Measurements from ENCODE around the gene NIN.

NIN gene

DNA sequence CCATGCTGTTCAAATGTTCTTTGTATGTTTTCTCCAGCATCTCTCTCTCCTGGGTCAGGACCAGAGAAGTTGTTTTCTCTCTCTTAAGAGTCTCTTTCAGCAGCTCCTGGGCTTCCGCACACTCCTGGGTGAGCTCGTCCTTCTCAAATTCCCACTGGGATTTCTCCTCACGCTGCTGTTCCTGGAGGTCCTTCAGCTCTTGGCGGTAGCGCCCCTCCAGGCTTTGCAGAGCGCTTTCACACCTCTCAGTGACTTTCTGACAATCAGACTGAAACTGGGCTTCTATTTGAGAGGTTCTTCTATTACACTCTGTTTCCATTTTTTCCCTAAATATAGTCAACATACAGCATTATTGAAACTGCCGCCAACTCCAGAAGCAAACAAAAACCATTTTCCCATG, 72.7 kb downstream of the NIN start:
- peaks cover 28% of the 10 kb centered on the region for H3K36me3 Mint-ChIP-seq
- H3K27me3 Mint-ChIP-seq, result no peaks in the 10 kb centered on the region
- no peaks in the 10 kb centered on the region for H3K9me3 Mint-ChIP-seq (ENCODE audit: low read depth)
- no peak overlapping the region for H3K27ac Mint-ChIP-seq
- H3K4me1 Mint-ChIP-seq (ENCODE audit: low read depth), result peaks cover 25% of the 10 kb centered on the region
- no peak overlapping the region for H3K4me3 Mint-ChIP-seq

DNA sequence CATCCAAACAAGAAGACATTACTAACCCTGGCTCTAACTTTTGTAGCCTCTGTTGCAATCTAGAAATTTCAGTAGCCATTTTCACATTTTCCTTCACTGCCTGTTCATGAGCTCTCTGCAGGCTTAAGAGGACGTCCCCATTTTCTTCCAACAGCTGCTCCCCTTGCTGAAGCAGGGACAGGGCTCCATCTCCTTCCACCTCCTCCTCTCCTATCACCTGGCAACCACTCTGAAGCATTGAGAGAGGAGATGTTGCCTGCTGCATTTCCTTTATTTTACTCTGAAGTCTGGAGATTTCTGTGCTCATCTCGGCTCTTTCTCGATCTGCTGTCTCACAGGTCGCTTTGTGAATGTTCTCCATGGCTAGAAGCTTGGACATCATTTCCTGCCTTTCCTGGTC, 73.3 kb downstream of the NIN start:
- no peak overlapping the region for H3K27ac Mint-ChIP-seq

DNA sequence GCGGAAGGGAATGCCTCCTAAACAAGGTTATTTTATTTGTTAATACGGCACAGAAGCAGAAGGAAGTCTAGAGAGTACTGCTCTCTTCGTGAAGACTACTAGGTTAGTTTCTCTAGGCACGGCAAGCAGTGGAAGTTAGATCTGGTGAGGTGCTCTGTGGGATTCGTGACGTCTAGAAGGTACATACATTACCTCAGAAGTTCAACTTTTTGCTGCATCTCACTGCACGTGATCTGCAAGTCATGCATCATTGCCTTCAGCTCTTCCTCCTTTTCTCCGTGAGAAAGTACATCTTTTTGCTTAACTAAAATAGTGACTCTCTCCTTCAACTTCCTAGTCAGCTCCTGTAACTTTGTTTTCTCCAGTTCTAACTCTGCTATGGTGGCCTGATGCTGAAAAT, 74.7 kb downstream of the NIN start:
- Mint-ChIP-seq H3K36me3 (peaks cover 18% of the 10 kb centered on the region), H3K4me3 (no peak overlapping the region), H3K4me1 (ENCODE audit: low read depth) (peaks cover 7% of the 10 kb centered on the region), H3K27me3 (no peaks in the 10 kb centered on the region), H3K9me3 (ENCODE audit: low read depth) (no peaks in the 10 kb centered on the region), H3K27ac (no peak overlapping the region)

More for the DNA sequence above, 73.3 kb downstream of the NIN start:
- no peaks in the 10 kb centered on the region for H3K27me3 Mint-ChIP-seq
- peaks cover 21% of the 10 kb centered on the region for H3K4me1 Mint-ChIP-seq (ENCODE audit: low read depth)
- H3K4me3 Mint-ChIP-seq, result no peak overlapping the region
- peaks cover 25% of the 10 kb centered on the region for H3K36me3 Mint-ChIP-seq
- H3K9me3 Mint-ChIP-seq (ENCODE audit: low read depth), result no peaks in the 10 kb centered on the region

DNA sequence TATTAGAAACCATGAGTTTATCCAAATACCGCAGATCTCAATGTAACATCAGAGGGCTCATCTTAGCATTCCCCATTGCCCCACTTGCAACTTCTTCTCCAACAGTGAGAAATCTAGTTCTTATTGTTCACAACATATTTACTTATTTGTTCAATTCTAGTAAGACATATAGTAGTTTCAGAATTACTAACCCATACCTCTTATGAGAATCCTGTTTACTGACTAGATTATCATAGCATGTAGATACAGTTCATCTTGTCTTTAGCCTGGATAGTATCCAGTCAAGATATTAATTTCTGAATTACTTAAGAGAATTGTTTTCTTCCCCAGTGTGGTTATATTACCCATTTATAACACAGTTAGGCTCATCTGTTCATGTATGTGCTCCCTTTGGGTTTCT, 80.6 kb downstream of the NIN start:
- no peak overlapping the region for H3K4me3 Mint-ChIP-seq

DNA sequence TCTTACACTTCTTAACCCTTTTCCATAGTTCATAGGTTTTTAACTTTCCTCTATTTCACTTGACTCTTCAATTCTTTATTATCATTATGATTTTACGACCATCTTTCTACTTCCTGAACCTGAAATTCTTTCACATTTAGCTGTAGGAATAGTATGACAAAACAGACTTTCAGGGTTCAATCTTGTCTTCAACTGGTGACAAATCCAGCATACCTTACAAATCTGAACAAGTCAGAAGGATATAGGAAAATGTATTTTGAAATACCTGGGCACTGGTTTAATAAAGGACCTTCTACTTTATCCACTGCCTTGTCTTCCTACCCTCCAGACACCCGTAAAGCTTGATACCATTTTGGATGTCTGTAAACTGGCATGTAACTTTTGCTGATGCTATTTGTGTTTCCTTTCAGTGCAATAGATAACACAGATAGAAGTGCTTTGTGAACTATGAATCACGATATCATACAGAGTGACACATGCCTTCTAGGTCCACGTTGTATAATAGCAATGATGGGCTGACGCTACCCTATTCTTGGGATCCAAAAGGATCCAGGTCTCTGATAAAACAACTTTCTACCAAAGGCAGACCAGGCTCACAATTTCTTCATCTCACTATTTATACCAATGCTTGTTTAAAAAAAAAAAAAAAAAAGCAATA, 85.4 kb downstream of the NIN start:
- peak overlapping the region; percentile 59 for H3K27ac Mint-ChIP-seq
- peaks cover 12% of the 10 kb centered on the region for H3K36me3 Mint-ChIP-seq
- H3K4me3 Mint-ChIP-seq, result no peak overlapping the region

More for the DNA sequence above, 80.6 kb downstream of the NIN start:
- peak overlapping the region; percentile 47 for H3K27ac Mint-ChIP-seq
- H3K27me3 Mint-ChIP-seq, result no peaks in the 10 kb centered on the region
- peaks cover 19% of the 10 kb centered on the region for H3K36me3 Mint-ChIP-seq
- no peaks in the 10 kb centered on the region for H3K9me3 Mint-ChIP-seq (ENCODE audit: low read depth)
- H3K4me1 Mint-ChIP-seq (ENCODE audit: low read depth), result peaks cover 19% of the 10 kb centered on the region

DNA sequence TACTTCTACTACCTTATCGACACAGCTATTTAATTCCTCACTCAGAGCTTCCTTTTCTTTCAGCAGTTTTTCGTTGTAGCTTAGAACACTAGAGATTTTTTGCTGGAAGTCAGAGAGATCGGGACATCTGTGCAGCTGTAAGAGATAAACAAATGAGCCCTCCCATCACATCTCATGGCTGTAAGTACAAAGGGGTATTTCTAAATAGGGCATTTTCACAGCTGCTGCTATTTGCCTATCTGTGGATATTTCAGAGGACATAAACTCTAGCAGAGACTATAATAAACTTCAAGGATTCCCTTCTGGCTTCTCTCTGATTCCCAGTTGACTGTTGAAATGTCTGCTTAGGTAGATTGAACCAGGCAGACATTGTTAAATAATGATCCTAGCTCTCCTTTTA, 86.7 kb downstream of the NIN start:
- Mint-ChIP-seq H3K36me3 (peaks cover 5% of the 10 kb centered on the region), H3K27ac (no peak overlapping the region), H3K4me3 (no peak overlapping the region), H3K9me3 (ENCODE audit: low read depth) (no peaks in the 10 kb centered on the region), H3K4me1 (ENCODE audit: low read depth) (peaks cover 25% of the 10 kb centered on the region), H3K27me3 (no peaks in the 10 kb centered on the region)

More for the DNA sequence above, 85.4 kb downstream of the NIN start:
- Mint-ChIP-seq H3K27me3 (no peaks in the 10 kb centered on the region), H3K9me3 (ENCODE audit: low read depth) (no peaks in the 10 kb centered on the region), H3K4me1 (ENCODE audit: low read depth) (peaks cover 24% of the 10 kb centered on the region)

DNA sequence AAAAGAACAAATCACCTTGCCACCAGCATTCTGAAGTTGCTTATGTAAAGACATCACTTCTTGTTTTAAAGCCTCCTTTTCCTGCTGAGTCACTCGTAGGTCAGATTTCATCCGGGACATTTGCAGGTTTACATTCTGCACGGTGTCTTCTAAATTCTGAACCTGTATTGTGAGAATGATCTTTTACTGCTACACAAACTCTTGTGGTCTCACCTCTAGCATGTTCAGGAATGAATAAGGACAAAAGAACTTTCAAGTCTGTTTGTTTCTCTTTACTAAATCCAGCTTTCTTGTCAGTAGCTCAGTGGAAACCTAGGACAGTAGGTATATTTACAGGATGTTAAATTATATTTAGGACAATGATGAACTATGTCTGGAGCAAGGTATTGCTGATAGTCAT, 89.4 kb downstream of the NIN start:
- Mint-ChIP-seq H3K9me3 (ENCODE audit: low read depth) (no peaks in the 10 kb centered on the region), H3K4me3 (no peak overlapping the region), H3K36me3 (peaks cover 8% of the 10 kb centered on the region), H3K27me3 (no peaks in the 10 kb centered on the region), H3K4me1 (ENCODE audit: low read depth) (peaks cover 21% of the 10 kb centered on the region), H3K27ac (peak overlapping the region; percentile 81)

DNA sequence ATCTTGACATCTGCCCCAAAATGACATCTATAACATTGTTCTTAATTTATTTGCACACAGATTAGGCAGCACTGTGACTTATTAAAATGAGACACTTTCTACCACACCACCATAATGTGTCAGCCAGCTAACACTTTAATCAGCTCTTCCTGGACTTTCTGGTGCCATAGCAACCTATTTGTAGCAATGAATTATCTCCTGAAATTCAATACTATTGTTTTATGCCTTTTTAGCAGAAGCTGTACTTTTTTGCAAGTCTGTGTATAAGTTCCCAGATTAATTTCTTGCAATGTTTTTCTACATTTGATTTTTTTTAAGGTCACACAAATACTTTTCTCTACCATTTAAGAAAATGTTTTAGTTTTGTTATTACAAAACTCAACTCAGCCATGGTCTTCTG, 90.1 kb downstream of the NIN start:
- no peaks in the 10 kb centered on the region for H3K9me3 Mint-ChIP-seq (ENCODE audit: low read depth)
- peaks cover 8% of the 10 kb centered on the region for H3K36me3 Mint-ChIP-seq
- H3K4me1 Mint-ChIP-seq (ENCODE audit: low read depth), result peaks cover 21% of the 10 kb centered on the region
- H3K27ac Mint-ChIP-seq, result peak overlapping the region; percentile 83
- no peak overlapping the region for H3K4me3 Mint-ChIP-seq
- no peaks in the 10 kb centered on the region for H3K27me3 Mint-ChIP-seq

DNA sequence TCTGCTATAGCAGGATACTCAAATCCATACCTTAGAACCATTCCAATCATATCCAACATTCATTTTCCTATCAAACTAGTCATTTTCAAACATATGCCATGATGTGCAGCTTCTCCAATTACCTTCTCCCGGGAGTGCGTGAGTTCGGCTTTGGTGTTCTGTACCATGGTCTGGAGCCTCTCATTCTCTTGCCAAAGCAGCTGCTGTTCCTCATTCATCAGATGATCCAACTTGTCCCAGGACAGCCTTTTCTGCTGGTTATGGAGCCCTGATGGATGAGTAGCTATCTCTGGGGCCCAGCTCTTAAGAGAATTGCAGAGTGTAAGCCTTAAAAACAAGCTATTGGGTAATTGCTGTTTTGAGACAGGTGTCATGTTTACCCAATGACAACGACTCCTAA, 91.8 kb downstream of the NIN start:
- Mint-ChIP-seq H3K4me1 (ENCODE audit: low read depth) (peaks cover 21% of the 10 kb centered on the region), H3K27ac (peak overlapping the region; percentile 83), H3K36me3 (peaks cover 8% of the 10 kb centered on the region), H3K4me3 (no peak overlapping the region), H3K9me3 (ENCODE audit: low read depth) (no peaks in the 10 kb centered on the region), H3K27me3 (no peaks in the 10 kb centered on the region)

DNA sequence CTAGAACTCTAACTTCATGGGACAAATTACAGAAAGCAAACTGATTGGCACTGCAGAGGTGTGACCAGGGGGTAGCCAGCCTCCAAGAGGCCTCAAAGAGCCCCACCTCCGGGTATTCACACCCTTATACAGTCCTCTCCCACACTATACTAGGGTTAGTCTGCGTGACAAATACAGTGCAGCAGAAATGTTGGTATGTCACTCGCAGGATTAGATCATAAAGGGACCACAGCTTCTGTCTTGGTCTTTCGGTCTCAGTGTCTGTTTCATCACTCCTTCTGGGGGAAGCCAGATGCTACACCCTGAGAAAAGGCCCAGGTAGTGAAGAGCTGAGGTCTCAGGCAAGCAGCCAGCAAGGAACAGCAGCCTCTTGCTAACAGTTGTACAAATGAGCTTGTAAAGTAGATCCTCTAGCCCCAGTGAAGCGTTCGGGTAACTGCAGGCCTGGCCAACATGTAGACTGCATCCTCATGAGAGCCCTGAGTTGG, 94.0 kb downstream of the NIN start:
- Mint-ChIP-seq H3K36me3 (peaks cover 10% of the 10 kb centered on the region), H3K27me3 (no peaks in the 10 kb centered on the region), H3K4me3 (no peak overlapping the region), H3K9me3 (ENCODE audit: low read depth) (no peaks in the 10 kb centered on the region), H3K27ac (peak overlapping the region; percentile 87), H3K4me1 (ENCODE audit: low read depth) (peaks cover 21% of the 10 kb centered on the region)

DNA sequence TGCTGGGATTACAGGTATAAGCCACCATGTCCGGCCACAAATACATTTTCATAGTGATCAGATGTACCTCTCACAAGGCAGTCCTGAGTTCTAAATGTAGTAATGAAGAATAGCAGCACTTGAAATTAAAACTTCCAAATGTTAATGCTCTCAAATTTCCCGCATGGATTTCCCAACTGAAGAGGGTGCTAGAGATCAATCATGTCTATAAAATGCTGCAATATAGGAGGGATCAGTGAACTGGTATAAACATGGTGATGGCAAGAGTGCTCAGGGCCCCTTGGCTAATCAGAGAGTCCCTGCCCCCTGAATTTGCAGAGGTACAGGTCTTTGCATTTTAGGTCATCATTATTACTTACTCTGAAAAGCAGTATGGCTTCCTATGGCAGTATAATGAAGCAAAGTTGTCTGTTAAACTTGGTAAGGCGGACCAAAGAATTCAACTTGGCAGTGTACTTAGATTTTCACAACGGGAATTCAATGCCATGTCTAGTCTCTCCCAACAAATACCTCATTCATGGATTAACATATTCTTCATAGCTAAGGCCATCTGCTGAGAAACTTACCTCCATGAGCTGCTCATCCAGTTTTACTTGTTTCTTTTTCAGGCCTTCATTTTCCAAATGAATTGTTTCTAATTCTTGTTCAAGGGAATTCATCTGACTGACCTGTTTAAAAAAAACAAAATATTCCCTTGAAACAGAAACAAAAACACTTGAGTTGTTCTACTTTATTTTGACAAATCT, 95.8 kb downstream of the NIN start:
- Mint-ChIP-seq H3K27ac (peak overlapping the region; percentile 69), H3K4me3 (no peak overlapping the region), H3K9me3 (ENCODE audit: low read depth) (peaks cover 2% of the 10 kb centered on the region), H3K27me3 (no peaks in the 10 kb centered on the region), H3K36me3 (peaks cover 21% of the 10 kb centered on the region), H3K4me1 (ENCODE audit: low read depth) (peaks cover 14% of the 10 kb centered on the region)

DNA sequence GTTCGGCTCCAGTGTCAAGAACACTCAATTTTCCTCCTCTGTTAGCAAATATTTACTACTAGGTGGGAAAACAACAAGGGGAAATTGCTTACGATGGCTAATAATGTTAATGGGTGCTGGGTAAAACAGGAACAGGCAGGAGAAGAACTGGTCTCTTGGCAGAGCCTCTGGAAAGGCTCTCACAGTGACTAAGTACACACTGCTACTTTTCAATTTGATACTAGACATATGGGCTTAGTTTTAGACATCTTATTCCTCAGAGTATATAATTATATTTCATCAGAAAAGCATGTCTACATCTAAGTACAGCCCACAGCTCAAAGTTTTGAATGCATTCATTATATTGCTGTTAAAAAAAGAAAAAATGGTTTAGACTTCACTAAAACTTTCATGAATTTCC, 97.5 kb downstream of the NIN start:
- H3K36me3 Mint-ChIP-seq, result peaks cover 35% of the 10 kb centered on the region
- peaks cover 9% of the 10 kb centered on the region for H3K4me1 Mint-ChIP-seq (ENCODE audit: low read depth)
- no peaks in the 10 kb centered on the region for H3K27me3 Mint-ChIP-seq
- peaks cover 5% of the 10 kb centered on the region for H3K9me3 Mint-ChIP-seq (ENCODE audit: low read depth)
- no peak overlapping the region for H3K4me3 Mint-ChIP-seq
- H3K27ac Mint-ChIP-seq, result no peak overlapping the region

DNA sequence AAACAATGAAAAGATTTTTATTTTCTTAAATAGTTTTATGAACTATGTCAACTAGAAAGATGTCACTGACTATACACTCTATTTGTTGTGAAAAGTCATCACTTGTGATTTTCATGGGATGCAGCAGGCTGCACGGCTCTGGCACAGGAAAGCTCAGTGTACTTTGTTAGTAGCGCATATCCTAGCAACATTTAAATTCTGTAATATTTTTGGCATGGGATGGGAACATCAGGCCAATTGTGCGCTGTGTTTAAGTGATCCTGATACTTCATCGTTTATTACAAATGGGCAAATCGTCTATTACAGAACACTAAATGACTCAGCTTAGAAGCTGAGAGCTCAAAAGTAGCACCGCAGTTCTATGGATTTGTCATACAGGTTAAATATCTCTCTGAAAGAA, 102.1 kb downstream of the NIN start:
- Mint-ChIP-seq H3K36me3 (peaks cover 50% of the 10 kb centered on the region), H3K27ac (peak overlapping the region; percentile 69), H3K4me1 (ENCODE audit: low read depth) (peaks cover 37% of the 10 kb centered on the region), H3K4me3 (no peak overlapping the region), H3K9me3 (ENCODE audit: low read depth) (peaks cover 5% of the 10 kb centered on the region), H3K27me3 (no peaks in the 10 kb centered on the region)

DNA sequence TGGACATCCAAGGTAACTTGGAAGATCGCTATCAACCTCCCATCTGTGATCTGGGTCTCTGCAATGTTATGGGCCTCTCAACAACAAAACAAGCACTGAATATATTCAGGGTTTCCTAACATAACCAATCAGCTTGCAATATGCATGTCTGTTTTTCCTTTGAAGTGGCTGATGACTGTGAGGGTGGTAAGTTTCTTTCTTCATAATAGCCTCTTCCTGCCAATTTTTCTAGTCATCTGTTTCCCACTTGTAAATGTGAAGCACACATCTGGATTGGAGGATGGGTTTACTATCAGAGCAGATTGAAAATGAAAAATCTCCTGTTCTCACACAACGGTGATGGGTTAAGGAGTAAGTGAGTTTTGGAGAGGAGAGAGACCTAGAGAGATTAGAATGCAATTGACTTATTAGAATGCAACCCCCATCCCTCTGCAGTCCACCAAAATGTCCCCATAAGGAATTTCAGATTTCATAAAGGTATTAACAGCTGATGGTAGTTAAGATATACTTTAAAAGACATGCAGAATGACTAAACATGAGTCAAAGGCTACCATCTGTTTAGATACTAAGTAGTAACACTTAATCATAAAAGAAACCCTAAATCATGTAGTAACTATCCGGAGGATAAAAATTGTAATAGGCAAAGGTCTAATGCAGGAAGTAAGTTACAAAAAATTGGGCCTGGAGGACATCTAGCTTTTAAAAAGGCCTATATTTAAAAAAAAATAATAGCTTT, 104.4 kb downstream of the NIN start:
- H3K27me3 Mint-ChIP-seq, result no peaks in the 10 kb centered on the region
- peaks cover 45% of the 10 kb centered on the region for H3K36me3 Mint-ChIP-seq
- peak overlapping the region; percentile 66 for H3K4me3 Mint-ChIP-seq
- peaks cover 5% of the 10 kb centered on the region for H3K9me3 Mint-ChIP-seq (ENCODE audit: low read depth)
- H3K27ac Mint-ChIP-seq, result peak overlapping the region; percentile 94
- H3K4me1 Mint-ChIP-seq (ENCODE audit: low read depth), result peaks cover 37% of the 10 kb centered on the region

DNA sequence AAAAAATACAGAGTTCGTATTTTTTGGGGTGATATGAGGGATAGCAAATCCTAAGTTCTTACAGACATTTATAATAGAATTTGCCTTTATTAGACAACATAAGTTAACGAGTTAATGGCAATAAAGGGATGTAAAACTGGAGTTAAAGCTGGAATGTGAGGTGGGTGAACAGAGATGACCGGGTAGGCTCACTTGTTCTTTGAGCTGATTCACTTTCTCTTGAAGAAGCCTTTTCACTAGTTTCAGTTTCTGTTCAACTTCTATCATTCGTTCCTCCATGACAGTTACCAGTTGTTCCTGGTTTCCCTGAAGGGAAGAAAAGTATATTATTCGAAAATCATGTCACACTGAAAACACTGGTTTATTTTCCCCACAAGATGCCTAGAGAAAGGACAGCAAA, 105.2 kb downstream of the NIN start:
- Mint-ChIP-seq H3K9me3 (ENCODE audit: low read depth) (peaks cover 5% of the 10 kb centered on the region), H3K27me3 (no peaks in the 10 kb centered on the region), H3K27ac (peak overlapping the region; percentile 94), H3K4me3 (peak overlapping the region; percentile 66), H3K4me1 (ENCODE audit: low read depth) (peaks cover 37% of the 10 kb centered on the region), H3K36me3 (peaks cover 43% of the 10 kb centered on the region)
